ENCODE measurements around the gene TBATA.

The TBATA gene

GRCh38 chr10:70759781-70760180 lies 25.4 kb downstream of the TBATA start:
- DNase-seq: no peak

GRCh38 chr10:70758757-70759514 lies 26.2 kb downstream of the TBATA start:
- peak; percentile 20 for DNase-seq

- no peak for DNase-seq
Observed at GRCh38 chr10:70757856-70758255, 27.3 kb downstream of the TBATA start.

DNA sequence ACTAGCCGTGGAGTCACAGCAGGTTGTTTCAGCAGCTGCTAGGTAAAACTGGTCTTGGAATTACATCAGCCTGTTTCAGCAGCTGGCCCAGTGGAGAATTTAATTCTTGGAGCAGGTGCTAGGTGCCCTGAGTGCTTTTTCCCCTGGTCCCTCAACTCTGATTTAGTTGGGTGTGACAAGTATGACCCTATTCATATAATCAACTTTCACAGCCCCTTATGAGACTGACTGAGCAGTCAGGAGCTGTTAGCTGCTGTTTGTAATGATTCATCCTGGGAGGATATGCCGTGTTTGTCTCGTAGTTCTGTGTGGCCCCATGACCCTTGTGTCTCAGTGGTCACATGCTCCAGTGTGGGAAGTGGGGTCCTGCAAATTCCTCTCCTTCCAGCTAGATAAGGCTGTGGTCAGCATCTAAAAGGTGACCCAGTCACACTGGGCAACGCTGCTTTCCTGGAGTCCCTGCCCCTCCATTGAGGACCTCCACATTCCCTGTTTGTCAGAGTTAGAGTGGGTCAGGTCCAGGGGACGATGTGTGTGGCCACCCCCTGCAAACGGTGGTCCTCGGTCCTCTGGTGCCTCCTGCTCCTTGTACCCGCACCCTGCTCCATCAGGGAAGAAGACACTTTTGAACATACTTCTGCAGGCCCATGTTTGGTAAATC lies 28.3 kb downstream of the TBATA start:
- DNase-seq: no peak

DNA sequence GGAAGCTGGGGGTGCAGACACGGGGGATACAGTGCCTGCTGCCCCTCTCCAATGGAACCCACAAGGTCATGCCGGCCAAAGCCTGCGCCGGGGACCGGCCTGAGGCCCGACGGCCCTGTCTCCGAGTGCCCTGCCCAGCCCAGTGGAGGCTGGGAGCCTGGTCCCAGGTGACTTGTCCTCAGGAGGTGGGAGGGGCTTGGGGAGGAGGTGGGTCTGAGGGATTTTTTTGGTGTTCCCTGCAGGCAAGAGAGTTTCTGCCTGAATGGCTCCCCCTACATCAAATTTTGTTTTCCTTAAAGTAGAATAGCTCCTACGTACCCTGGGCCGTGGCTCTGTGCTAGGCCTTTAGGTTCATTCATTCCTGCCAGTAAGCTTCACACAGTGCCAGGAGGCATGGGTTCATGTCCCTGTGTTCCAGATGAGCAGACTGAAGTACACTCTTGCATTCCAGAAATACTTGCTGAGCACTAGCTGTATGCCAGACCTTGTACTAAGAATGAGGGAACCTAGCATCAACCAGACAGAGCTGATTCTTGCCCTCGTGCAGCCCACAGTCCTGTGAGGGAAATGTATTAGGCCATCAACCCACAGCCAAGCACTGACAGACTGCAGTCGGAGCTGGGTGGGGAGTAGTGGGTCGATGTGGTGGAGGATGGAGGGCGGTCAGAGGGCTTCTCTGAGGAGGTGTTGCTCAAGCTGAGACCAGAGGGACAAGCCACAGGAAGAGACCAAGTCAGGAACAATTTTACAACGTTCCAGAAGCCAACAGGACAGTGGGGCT lies 31.1 kb downstream of the TBATA start:
- no peak for DNase-seq

DNA sequence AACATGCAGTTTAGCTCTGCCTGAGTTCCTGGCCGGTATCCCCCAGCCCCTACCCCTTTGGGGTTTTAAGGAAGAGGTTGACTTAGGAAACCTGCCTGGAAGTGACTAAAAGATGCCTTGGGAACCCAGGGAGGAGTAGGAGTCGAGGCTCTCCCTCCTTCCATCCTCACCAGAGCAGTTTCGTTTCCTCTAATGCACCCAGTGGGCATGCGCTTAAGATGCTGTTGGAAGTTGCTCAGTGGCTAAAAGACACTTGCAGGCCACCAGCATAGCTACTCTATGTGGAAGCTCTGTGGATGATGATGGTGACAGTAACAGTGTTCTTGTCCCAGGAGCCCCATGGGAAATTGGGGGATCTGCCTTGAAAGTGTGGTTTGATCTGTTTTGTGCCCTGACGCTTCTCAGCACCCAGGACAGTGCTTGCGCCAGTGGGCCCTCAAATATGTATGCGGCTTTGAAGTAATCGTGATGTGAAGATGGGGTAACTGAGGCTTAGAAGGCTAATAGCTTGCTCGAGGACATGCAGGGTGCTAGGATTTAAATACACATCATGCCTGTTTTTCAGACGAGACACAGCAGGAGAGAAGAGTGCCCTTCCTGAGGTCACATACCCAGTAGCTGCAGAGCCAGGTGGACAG lies 32.0 kb downstream of the TBATA start:
- no peak for DNase-seq

DNA sequence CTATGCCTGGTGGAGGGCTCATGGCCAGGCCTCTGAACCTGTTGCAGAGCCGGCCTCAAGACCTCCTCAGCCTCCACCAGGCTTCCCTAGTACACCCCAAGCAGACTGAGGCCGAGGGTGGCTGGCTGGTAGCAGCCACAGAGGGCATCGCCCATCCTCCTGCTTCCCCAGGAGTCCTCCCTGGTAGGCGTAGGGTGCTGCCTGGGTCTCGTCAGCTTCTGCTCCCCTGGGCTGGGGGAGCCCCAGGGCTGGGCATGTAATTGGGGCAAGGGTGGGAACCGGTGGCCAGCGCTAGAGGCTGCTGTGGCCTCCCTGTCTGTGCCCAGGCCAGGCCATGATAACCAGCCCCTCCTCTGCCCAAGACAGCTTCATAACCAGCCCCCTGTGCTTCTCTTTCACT lies 32.6 kb downstream of the TBATA start:
- DNase-seq: no peak

- DNase-seq: no peak
Observed at GRCh38 chr10:70751991-70752390, 33.2 kb downstream of the TBATA start.

- DNase-seq: no peak
Observed at GRCh38 chr10:70751356-70751755, 33.8 kb downstream of the TBATA start.

- no peak for DNase-seq
Observed at GRCh38 chr10:70750156-70750703, 34.9 kb downstream of the TBATA start.

DNA sequence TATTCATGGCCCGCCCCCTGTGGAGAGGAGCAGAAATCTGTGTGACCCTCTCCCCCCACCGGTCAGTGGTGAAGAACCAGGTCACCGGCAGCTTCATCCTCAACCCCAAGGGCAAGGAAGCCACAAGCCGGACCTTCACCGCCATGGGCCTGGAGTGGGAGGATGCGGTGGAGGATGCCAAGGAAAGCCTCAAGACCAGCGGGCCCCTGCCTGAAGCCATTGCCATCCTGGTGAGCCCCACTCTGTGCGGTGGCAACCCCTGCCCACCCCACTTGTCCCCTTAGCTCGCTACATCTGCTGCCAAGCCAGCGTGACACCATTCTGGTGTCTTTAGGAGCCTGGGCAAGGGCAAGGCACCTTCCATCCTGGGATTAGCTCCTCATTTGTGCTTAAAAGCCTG lies 35.4 kb downstream of the TBATA start:
- no peak for DNase-seq

DNA sequence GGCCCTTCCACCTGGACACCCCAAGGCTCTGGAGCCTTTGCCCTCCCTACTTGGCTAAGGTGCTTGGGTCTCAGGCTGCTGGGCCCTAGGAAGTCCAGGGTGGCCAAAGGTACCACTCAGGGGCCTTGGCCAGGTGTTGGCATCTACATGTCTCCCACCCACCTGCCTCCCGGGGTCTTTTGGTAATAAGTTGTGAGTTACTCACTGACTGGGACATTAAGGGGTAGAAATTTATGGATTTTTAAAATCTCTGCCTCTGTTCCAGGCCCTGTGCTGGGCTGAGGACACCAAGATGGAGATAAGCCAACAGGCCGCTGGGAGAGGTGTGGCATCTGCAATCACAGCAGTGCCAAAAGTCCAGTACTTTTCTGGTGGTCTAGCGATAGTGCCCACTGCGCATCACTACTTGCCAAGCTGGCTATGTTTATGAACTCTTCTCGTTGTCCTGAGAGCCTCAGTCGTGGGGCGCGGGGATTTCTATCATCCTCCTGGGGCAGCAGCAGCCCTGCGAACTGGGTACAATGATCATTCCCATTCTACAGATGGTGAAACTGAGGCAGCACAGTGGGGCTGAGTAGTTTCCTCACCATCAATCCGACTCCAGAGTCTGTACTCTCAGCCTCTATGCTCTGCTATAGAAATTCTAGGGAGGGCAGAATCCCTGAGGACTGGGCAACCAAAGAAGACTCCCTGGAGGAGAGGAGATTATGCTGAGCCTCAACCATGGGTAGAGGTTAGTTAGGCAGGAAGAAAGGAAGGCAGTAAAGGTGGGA lies 36.2 kb downstream of the TBATA start:
- no peak for DNase-seq

GRCh38 chr10:70748305-70748704 lies 36.9 kb downstream of the TBATA start:
- no peak for DNase-seq

DNA sequence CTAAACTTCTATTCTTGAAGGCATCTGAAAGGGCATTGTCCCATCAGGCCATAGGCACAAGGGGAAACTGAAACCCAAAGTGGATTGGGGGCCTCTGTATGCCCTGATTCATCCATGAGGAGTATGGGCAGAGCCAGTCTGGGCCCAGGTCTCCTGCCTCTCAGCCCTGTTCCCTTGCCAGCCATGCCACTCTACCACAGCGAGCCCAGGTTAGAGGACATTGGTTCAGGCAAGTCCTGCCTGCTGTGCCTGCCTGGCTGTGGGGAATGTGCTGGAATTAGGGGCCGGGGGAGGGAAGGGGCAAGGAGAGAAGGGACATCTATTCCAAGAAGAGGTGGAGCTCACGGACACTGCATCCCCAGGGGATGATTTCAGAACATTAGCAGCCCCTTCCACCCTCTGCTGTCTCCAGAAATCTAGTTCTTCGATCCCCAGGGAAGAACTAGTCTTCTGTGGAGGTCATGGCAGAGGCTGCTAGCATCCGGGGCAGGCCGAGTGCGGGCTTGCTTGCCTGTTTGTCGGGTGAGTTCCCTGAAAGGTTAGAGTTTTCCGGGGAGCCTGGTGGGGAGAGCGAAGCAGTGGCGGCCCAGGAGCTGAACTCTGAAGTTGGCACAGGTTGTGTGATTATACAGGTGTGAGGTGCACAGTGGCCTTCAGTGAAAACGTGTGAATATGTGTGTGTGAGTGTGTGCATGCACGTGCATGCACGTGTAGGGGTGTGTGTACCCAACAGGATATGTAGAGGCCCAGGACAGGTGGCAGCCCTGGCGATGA lies 37.8 kb downstream of the TBATA start:
- DNase-seq: no peak

DNA sequence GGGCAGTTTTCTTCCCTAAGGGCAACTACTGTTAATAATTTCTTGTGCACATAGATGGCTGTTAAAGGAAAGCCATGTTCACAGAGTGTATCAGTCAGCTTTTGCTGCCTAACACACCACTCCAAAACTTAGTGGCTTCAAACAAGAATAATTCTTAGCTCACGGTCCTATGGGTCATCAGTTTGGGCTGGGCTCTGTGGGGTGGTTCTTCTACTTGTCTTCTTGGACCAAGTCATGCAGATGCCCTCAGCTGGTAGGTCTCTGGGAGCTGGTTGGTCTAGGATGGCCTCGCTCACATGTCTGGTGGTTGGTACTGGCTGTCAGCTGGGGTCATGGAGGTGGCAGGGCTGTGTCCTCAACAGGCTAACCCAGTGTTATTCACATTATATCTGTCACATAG lies 39.6 kb downstream of the TBATA start:
- no peak for DNase-seq

DNA sequence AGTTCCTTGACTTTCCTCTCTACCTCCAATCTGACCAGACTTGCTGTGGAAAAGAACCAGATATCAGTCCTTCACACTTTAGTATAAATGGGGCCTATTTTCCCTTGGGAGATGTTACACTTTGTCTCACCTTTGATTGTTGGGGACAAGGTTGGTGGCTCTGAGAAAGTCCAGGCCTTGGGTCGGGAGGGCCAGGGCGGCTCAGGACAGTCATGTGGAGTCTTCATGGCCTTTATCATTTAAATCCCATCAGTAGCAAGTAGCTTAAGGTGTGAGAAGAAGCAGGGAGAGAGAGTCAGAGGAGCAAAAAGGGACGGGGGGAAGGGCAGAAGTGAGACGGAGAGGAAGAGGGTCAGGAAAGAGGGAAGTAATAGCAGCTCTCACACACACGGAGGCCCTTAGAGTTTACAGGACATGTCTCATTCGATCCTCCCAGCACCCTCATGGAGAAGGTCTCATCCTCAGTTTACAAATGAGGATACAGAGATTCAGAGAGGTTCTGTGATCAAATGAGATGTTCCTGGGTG lies 40.5 kb downstream of the TBATA start:
- DNase-seq: no peak

DNA sequence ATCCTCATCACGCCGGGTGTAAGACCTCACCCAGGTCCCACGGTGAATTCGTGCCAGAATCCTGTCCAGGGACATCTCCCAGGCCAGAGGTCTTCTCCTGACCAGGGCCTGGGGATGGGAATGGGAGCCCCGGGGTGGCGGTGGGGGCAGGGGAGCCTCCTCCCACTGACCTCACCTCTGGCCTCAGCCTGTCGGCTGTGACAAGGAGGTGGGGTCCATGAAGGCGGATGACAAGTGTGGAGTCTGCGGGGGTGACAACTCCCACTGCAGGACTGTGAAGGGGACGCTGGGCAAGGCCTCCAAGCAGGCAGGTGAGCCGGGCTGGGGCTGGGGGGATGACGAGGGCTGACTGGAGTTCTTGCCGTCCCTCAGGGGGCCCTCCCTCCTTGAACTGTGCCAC lies 41.3 kb downstream of the TBATA start:
- DNase-seq: no peak

DNA sequence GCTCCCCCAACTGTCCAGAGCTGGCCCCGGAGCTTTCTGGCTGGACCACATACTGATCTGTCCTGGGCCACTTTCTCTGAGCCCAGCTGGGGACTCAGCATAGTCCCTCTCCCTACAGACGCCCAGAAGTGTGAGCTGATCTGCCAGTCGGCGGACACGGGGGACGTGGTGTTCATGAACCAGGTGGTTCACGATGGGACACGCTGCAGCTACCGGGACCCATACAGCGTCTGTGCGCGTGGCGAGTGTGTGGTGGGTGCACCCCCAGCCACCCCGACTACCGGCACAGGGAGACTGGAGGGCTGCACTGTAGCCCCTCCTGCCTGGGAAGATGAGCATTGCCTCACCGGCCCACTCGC lies 41.8 kb downstream of the TBATA start:
- DNase-seq: no peak

- DNase-seq: no peak
Observed at GRCh38 chr10:70742537-70743429, 42.4 kb downstream of the TBATA start.

Measured in T1000 (cell line).